Measurements from ENCODE around the gene CD1B. TPM values are rescaled to one million over a fixed set of nuclear protein-coding genes. Genes with fewer than 3 reads are reported as not detected.
"Not testable (repeated sequence)": the region's sequence is repeated elsewhere in the genome, so short reads cannot be mapped to it uniquely, and the experiment has no call there.

The CD1B gene
- not detected for total RNA-seq

GRCh38 chr1:158331481-158332150 lies at the start of gene CD1B:
Gene CD1B (minus strand): TSS chr1:158331531. CDS start chr1:158331423, 108 bp downstream.
- no peak for DNase-seq

- no peak for DNase-seq
Observed at GRCh38 chr1:158374860-158375259, 43.5 kb upstream of the CD1B start.

DNA sequence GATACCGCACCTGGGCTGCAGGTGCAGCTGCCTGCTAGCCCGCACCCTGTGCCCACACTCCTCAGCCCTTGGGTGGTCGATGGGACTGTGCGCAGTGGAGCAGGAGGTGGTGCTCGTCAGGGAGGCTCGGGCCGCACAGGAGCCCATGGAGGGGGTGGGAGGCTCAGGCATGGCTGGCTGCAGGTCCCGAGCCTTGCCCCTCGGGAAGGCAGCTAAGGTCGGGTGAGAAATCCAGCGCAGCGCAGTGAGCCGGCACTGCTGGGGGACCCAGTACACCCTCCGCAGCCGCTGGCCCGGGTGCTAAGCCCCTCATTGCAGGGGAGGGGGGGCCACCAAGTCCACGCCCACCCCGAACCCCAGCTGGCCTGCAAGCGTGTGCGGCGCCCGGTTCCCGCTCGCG lies 42.8 kb upstream of the CD1B start:
- not testable (repeated sequence) for DNase-seq

- no peak for DNase-seq
Observed at GRCh38 chr1:158371188-158371953, 40.0 kb upstream of the CD1B start.

- DNase-seq, result no peak
Observed at GRCh38 chr1:158366783-158367182, 35.5 kb upstream of the CD1B start.

DNA sequence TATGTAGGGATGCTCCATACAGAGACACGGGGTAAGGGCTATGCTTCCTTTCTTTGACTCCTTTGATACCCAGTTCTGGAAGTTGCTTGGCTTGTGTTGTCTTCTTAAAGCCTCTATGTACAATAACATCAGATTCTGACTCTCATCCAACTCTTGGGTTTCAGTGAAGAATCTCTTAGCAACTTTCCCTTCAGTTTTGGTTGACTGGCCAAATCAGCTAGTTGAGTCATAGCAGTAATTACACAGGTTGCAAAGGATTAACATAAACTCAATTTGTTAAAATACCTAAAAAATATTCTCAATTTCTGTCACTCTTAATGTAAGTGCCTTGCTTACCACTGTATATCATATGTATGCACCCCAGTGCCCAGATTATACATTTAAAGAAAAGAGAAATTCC lies 31.6 kb upstream of the CD1B start:
- no peak for DNase-seq

GRCh38 chr1:158362482-158362881 lies 31.2 kb upstream of the CD1B start:
- no peak for DNase-seq

DNA sequence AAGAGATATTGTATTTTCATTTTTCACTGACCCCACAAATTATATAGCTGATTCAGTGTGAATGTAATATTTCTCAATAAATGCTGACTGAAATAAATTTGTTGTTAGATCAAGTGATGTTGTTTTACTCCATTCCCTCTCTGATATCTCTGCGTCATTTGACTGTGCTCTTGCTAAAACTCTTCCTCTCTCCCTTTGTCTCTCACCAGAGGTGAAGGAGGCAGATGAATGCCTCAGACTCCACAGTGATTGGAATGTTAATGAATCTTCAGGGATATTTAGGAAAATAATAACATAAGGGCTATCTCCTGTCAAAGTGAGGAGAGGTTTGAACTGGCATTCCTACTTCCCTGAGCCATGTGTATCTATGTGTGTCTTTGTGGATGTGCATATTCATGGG lies 26.1 kb upstream of the CD1B start:
- DNase-seq, result no peak

GRCh38 chr1:158356616-158357015 lies 25.3 kb upstream of the CD1B start:
- DNase-seq, result no peak

- DNase-seq, result no peak
Observed at GRCh38 chr1:158355773-158356285, 24.5 kb upstream of the CD1B start.

DNA sequence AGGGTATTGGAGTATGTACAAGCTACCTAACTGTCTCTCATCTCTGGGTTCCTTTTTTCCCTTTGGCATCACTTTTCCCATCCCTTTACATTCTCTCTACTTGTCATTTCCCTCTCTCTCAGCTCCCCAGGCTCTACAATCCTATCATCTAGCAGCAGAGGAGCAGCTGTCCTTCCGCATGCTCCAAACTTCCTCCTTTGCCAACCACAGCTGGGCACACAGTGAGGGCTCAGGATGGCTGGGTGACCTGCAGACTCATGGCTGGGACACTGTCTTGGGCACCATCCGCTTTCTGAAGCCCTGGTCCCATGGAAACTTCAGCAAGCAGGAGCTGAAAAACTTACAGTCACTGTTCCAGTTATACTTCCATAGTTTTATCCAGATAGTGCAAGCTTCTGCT lies 22.9 kb upstream of the CD1B start:
- no peak for DNase-seq

DNA sequence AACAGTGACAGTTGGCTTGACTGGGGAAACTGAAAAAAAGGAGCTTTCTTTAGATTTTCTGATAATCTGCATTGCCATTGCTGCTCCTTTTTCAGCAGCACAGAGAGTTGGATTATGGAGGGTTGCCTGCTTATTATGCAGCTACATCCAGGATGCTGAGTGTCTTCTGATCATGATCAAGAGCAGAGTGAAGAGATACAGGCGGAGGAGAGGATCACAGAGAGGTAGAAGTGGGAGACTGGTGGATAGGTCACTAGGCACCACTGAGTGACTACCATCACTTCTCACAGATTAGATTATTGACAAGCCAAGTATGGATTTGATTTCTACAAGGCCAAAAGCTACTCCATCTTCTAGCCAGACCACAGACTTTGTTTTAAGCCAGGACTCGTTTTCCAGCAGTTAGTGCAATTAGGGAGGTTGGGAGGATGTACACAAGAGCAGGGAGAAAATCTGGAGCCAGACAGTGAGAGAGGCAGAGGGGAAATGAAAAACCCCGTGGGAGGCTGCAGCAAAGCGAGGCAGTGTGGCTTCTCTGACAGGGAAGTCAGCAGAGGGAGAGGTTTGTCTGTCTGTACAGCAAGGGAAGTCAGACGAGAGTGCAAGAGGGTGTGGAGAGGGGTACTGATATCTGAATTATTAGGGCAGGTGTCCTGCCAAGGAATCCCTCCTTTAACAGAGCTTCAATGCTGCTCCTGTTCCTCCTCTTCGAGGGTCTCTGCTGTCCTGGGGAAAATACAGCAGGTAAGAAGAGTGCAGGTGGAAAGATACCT lies 22.2 kb upstream of the CD1B start, which contains the start of gene CD1E:
CD1E (plus strand) TSS at position 592 of the 773 bp plus-strand sequence; CDS start at position 687, 95 bp downstream.
- DNase-seq, result no peak

GRCh38 chr1:158348946-158349345 lies 17.6 kb upstream of the CD1B start:
- not testable (repeated sequence) for DNase-seq

DNA sequence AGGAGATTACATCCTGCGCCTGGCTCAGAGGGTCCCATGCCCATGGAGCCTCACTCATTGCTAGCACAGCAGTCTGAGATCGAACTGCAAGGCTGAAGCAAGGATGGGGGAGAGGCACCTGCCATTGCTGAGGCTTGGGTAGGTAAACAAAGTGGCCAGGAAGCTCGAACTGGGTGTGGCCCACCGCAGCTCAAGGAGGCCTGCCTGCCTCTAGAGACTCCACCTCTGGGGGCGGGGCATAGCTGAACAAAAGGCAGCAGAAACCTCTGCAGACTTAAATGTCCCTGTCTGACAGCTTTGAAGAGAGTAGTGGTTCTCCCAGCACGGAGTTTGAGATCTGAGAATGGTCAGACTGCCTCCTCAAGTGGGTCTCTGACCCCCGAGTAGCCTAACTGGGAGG lies 5.1 kb upstream of the CD1B start:
- not testable (repeated sequence) for DNase-seq

GRCh38 chr1:158335213-158335532 lies 3.8 kb upstream of the CD1B start:
- no peak for DNase-seq

GRCh38 chr1:158334526-158335212 lies 3.3 kb upstream of the CD1B start:
- no peak for DNase-seq

DNA sequence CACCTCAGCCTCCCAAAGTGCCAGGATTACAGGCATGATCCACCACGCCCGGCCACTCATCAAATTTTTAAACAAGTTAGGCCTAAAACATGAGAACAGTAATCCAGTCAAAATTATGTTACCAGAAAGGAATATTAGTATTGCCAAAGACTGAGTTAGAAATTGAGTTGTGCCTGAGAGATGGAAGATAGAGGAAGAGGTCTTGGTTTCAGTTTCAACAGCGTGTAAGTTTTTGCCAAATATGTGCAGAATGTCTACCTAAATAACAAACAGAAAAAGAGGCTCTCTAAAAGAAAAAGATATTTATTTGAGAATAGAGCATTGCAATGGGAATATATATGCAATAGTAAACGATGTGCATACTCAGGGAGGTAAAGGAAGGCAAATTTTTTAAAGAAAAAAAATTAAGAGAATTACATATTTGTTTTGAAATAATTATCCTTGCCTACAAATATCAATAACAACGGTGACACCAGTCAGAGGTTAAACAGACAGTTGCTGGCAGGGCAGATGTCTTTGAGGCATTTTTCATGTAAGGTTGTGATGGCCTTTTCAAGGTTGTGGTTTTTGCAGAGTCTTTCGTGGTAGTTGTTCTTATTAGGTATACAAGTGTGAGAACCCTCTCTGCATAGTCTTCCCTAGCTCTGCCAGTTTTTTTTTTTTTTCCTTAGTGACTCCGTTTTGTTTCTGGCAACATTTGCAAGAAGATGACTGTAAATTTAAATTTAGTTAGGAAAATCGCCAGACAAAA lies 2.2 kb upstream of the CD1B start:
- DNase-seq, result no peak

- no peak for DNase-seq
Observed at GRCh38 chr1:158331106-158331425, 265 bp downstream of the CD1B start.

GRCh38 chr1:158330391-158331105 lies 783 bp downstream of the CD1B start:
- DNase-seq, result no peak

- no peak for DNase-seq
Observed at GRCh38 chr1:158329733-158330132, 1.6 kb downstream of the CD1B start.

DNA sequence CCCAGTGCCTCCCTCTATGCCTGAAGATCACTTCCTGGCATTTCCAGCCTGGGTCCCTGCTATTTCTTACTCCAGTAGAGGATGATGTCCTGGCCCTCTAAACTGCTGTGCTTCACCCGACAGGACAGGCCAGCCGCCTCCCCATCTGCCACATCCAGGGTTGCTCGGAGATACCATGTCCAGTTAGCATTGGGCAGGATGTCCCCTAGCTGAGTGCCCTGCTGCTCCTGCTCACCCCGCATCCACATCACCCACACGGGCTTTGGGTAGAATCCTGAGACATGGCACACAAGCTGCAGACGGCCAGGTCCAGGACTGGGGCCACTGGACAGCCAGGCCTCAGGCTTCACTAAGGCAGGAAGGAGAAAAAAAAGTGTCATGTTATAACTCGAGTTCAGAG lies 2.0 kb downstream of the CD1B start:
- no peak for DNase-seq
